ENCODE measurements around the gene IDH3A.
A peak's percentile ranks its signal among the peaks of the same experiment; 100 is the strongest.

Gene IDH3A

DNA sequence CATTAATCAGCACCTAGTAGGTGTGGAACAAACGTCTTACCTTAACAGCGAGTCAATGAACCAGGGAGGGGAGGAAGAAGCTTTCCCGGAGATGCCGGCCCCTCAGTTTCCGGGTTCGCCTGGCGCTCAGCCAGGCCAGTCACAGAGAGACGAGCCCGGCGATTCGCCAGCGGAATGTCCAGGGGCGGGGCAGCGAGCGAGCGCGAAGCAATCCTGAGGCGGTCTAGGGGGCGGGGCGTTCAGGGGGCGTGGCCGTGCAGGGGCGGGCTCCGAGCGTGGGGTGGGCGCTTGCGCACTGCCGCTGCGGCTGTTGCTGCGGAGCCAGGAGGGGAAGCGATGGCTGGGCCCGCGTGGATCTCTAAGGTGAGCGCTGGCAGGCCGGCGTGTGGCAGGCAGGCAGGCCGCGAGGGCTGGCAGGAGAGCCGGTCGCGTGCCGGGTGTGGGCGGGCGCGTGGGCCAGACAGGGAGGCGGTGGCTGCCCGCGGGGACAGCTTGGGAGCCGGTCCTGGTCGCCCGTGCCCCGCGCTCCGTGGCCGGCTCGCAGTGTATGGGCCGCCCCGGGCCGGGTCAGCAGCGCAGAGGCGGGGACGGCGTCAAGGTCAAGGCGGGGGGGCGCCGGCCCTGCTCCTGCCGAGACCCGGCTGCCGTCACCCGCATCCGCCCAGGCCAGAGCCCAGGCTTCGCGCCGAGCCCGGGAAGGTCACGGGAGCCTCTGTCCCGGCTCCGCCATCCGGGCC is at the start of gene IDH3A:
Gene IDH3A (plus strand): TSS at position 295 of the 737 bp plus-strand sequence. CDS start 42 bp downstream, at position 337.
- Histone ChIP-seq H3K9ac (ENCODE audit: low read depth, low read length) (peak within 1 kb of the TSS; percentile 65), H3K4me3 (ENCODE audit: low read depth, low read length) (peak within 1 kb of the TSS; percentile 72), H3K9me3 (ENCODE audit: control insufficient read depth, insufficient read depth, low read length) (no peaks in the 10 kb centered on the region), H3K36me3 (ENCODE audit: control insufficient read depth, insufficient read depth, low read length) (no peaks in the 10 kb centered on the region), H3K4me1 (ENCODE audit: control insufficient read depth, insufficient read depth, low read length) (peaks cover 11% of the 10 kb centered on the region), H3K27me3 (ENCODE audit: control insufficient read depth, insufficient read depth, low read length) (no peaks in the 10 kb centered on the region)

DNA sequence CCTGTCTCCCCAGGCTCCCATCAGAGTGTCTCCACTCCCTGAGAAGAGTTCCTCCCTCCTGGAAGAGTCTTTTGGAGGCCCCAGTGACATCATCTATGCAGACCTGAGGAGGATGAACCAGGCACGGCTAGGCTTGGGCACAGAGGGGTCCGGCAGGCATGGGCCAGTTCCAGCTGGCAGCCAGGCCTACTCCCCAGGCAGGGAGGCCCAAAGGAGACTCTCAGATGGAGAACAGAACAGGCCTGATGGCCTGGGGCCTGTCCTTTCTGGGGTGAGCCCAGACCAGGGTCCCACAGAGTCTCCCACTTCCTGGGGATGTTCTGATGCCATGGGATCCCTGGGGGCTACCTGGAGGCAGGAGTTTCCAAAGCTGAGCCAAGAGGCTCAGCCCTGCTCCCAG is 48.3 kb upstream of the IDH3A start:
- Histone ChIP-seq H3K9ac (ENCODE audit: low read depth, low read length) (no peak overlapping the region), H3K4me3 (ENCODE audit: low read depth, low read length) (no peak overlapping the region), H3K9me3 (ENCODE audit: control insufficient read depth, insufficient read depth, low read length) (no peaks in the 10 kb centered on the region), H3K36me3 (ENCODE audit: control insufficient read depth, insufficient read depth, low read length) (peaks cover 10% of the 10 kb centered on the region), H3K27me3 (ENCODE audit: control insufficient read depth, insufficient read depth, low read length) (no peaks in the 10 kb centered on the region), H3K4me1 (ENCODE audit: control insufficient read depth, insufficient read depth, low read length) (no peaks in the 10 kb centered on the region)

DNA sequence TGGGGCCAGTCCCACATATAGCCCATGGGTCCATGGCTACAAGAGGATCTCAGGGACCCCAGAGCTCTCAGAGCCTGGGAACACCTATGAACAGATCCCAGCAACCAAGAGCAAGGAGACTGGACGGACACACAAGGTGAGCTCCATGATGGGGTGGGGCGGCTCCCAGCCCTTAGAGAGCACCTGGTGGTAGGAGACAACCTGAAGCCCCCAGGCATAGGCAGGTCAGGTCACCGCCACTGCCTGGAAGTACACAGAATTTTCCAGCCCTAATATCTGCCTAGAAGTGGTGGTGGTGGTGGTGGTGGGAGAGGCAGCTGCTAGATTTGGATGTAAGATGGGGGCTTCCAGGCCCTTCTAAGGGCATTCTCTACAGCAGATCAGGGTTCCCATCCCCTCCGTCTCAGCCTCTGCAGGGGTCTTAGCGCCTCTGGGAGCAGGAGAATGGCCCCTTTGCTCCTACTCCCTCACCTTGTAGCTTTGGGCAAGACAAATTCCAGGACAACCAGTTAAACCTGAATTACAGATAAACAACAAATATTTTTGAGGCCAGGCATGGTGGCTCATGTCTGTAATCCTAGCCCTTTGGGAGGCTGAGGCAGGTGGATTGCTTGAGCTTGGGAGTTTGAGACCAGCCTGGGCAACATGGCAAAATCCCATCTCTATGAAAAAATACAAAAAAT is 47.6 kb upstream of the IDH3A start:
- H3K9ac ChIP-seq (ENCODE audit: low read depth, low read length), result no peak overlapping the region
- H3K9me3 ChIP-seq (ENCODE audit: control insufficient read depth, insufficient read depth, low read length), result no peaks in the 10 kb centered on the region
- H3K36me3 ChIP-seq (ENCODE audit: control insufficient read depth, insufficient read depth, low read length), result peaks cover 10% of the 10 kb centered on the region
- H3K4me3 ChIP-seq (ENCODE audit: low read depth, low read length), result no peak overlapping the region
- H3K27me3 ChIP-seq (ENCODE audit: control insufficient read depth, insufficient read depth, low read length), result no peaks in the 10 kb centered on the region
- no peaks in the 10 kb centered on the region for H3K4me1 ChIP-seq (ENCODE audit: control insufficient read depth, insufficient read depth, low read length)

DNA sequence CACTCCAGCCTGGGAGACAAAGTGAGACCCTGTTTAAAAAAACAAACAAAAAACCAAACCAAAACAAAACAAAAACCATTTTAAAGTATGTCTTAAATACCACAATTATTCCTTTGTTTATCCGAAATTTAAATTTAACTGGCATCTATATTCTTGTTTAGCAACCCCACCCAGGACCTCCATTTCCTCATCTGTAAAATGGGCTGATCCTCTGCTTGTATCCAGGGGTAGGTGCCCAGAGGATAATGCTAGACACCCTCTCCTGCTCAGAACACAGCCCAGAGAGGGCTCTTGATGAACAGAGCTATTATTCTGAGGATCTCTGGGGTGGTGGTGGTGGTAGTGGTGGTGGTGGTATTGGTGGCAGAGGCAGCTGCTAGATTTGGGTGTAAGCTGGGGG is 47.0 kb upstream of the IDH3A start:
- peaks cover 11% of the 10 kb centered on the region for H3K36me3 ChIP-seq (ENCODE audit: control insufficient read depth, insufficient read depth, low read length)
- no peak overlapping the region for H3K4me3 ChIP-seq (ENCODE audit: low read depth, low read length)
- no peaks in the 10 kb centered on the region for H3K9me3 ChIP-seq (ENCODE audit: control insufficient read depth, insufficient read depth, low read length)
- H3K27me3 ChIP-seq (ENCODE audit: control insufficient read depth, insufficient read depth, low read length), result no peaks in the 10 kb centered on the region
- H3K4me1 ChIP-seq (ENCODE audit: control insufficient read depth, insufficient read depth, low read length), result no peaks in the 10 kb centered on the region
- no peak overlapping the region for H3K9ac ChIP-seq (ENCODE audit: low read depth, low read length)

DNA sequence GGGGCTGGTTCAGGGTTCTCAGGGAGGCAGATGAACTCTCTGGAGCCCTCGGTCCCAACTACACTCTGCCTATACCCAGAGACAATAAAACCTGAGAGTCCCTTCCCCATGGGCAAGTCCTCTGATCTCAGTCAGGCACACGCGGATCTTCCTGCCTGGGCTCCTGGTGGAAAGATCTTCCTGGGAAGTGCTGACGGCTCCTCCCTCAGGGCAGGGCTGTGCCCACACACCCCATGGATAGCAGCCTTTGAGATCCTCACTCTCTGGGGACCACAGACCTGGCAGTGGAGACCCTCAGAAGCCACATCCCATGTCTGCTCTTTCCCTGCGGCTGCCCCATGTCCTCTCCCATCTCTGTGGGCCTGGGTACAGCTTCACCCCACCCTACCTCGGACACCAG is 46.4 kb upstream of the IDH3A start:
- no peaks in the 10 kb centered on the region for H3K27me3 ChIP-seq (ENCODE audit: control insufficient read depth, insufficient read depth, low read length)
- H3K4me3 ChIP-seq (ENCODE audit: low read depth, low read length), result no peak overlapping the region
- H3K9ac ChIP-seq (ENCODE audit: low read depth, low read length), result no peak overlapping the region
- H3K36me3 ChIP-seq (ENCODE audit: control insufficient read depth, insufficient read depth, low read length), result peaks cover 14% of the 10 kb centered on the region
- H3K4me1 ChIP-seq (ENCODE audit: control insufficient read depth, insufficient read depth, low read length), result no peaks in the 10 kb centered on the region
- no peaks in the 10 kb centered on the region for H3K9me3 ChIP-seq (ENCODE audit: control insufficient read depth, insufficient read depth, low read length)

DNA sequence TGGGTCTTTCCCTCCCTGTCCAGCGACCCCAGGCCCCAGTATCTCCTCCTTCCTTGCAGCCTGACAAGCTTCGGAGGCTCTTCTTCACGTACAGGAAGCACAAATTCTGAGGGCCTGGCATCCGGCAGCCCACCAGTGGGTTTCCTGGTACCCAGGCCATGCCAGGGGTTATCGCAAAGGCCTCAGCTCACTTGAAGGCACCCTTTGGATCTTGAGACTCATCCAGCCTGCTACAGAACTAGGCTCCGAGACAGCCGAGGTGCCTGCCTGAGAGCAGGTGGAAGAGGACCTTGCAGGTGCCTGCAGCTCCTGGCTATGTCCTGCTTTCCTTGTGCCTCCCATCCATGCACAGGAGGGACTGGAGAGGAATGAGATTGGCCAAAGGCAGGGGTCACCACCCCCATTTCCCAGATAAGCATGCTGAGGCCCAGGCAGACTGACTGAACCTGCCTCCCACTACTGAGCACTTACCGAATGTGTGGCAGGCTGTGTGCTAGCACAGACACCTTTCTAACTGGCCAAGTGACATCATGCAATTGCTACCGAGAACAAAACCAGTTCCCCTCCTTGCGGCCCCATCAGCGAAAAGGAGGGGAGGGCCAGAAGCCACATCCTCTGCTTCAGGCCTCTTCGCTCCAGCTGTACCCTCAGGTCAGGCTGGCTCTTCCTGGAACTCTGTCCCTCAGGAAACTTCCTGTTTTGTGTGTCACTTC is 45.6 kb upstream of the IDH3A start:
- H3K9me3 ChIP-seq (ENCODE audit: control insufficient read depth, insufficient read depth, low read length), result no peaks in the 10 kb centered on the region
- peaks cover 14% of the 10 kb centered on the region for H3K36me3 ChIP-seq (ENCODE audit: control insufficient read depth, insufficient read depth, low read length)
- H3K27me3 ChIP-seq (ENCODE audit: control insufficient read depth, insufficient read depth, low read length), result no peaks in the 10 kb centered on the region
- H3K9ac ChIP-seq (ENCODE audit: low read depth, low read length), result no peak overlapping the region
- H3K4me3 ChIP-seq (ENCODE audit: low read depth, low read length), result no peak overlapping the region
- H3K4me1 ChIP-seq (ENCODE audit: control insufficient read depth, insufficient read depth, low read length), result no peaks in the 10 kb centered on the region

DNA sequence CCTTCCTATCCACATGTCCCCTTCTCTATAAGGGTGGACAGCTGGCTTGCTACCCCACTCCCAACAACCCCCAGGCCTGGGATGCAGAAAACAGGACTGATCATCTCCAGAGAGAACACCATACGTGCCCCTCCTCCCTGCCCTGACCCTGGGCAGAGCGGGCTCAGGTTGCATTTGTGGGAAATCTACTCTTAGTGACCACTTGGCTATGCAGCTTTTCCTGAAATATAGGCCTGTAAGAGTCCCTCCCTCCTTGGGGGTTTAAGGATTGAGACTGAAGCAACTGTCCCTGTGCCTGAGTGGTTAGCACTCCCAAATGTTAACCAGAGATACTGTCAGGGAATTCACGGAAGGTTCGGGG is 45.1 kb upstream of the IDH3A start:
- Histone ChIP-seq H3K4me1 (ENCODE audit: control insufficient read depth, insufficient read depth, low read length) (no peaks in the 10 kb centered on the region), H3K9me3 (ENCODE audit: control insufficient read depth, insufficient read depth, low read length) (no peaks in the 10 kb centered on the region), H3K4me3 (ENCODE audit: low read depth, low read length) (no peak overlapping the region), H3K27me3 (ENCODE audit: control insufficient read depth, insufficient read depth, low read length) (no peaks in the 10 kb centered on the region), H3K36me3 (ENCODE audit: control insufficient read depth, insufficient read depth, low read length) (peaks cover 14% of the 10 kb centered on the region), H3K9ac (ENCODE audit: low read depth, low read length) (no peak overlapping the region)

DNA sequence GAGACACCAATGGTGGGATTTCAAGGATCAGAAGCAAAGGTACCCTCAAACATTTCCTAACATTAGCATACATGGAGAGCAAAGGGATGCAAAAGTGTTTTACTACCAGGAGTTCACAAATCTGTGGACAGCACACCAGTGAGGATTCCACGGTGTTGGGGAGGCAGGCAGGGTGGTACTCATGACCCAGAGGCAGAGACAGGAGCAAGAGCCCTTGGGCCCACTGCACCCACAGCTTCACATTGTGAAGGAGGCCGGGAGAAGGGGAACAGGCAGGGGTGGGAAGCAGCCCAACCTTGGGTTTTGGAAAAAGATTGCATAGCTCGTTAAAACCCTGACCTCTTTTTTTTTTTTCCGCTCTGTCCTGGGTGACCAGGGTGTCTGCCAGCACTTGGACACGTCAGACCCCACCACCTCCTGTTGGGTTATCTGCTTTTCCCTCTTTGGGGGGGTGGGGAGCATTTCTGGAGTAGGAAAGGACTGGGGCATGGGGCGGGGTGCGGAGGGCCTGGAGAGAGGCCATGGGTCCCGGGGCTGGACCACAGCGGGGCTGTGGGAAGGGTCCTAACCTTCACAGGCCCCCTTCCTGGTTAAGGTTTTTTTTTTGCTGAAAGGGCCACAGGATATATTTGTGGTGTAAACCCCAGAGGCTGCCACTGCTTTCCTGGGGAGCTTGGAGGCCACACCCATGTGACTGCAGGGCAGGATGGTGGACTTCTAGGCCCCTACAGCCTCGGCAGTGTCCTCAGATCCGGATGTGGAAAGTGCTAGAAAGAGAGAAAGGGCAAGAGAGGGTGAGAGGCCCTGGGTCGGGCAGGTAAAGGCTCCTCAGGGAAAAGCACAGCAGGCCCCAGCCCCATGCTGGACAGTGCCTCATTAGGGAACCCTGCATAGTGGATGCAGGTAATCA is 44.3 kb upstream of the IDH3A start:
- H3K9ac ChIP-seq (ENCODE audit: low read depth, low read length), result no peak overlapping the region
- H3K4me3 ChIP-seq (ENCODE audit: low read depth, low read length), result no peak overlapping the region
- H3K36me3 ChIP-seq (ENCODE audit: control insufficient read depth, insufficient read depth, low read length), result peaks cover 14% of the 10 kb centered on the region
- no peaks in the 10 kb centered on the region for H3K9me3 ChIP-seq (ENCODE audit: control insufficient read depth, insufficient read depth, low read length)
- no peaks in the 10 kb centered on the region for H3K4me1 ChIP-seq (ENCODE audit: control insufficient read depth, insufficient read depth, low read length)
- H3K27me3 ChIP-seq (ENCODE audit: control insufficient read depth, insufficient read depth, low read length), result no peaks in the 10 kb centered on the region

DNA sequence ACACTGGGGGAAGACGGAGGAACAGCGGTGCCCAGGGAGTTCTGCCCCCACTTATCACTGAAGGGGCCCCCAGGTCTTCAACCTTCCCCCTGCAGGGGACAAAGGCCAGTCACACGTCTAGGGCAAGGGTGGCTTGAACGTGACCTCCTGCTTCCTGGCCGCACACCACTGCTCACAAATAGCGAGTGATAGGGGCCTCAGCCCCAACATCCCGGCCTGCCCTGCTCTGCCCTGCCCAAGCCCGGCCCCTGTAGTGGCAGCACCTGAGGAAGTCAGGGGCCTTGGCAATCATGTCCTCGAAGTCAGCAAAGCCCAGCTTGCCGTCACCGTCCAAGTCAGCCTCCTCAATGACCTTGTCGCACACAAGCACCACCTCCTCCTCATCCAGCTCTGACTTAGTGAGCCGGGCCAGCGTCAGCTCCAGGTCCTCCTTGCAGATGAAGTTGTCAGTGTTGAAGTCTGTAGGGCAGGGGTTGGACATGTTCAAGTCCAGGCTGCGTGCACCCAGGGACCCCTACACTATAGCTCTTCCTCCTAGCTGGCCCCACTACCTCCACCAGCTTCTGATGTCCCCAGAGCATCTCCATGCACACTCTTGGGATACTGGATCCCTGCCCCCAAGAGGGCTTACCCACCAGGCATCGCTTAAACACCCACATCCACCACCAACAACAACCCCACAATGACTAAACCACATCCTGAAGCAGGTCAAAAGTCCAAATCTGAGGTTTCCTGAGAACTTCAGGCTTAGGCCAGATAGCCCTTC is 43.5 kb upstream of the IDH3A start:
- Histone ChIP-seq H3K36me3 (ENCODE audit: control insufficient read depth, insufficient read depth, low read length) (peaks cover 14% of the 10 kb centered on the region), H3K9ac (ENCODE audit: low read depth, low read length) (no peak overlapping the region), H3K4me3 (ENCODE audit: low read depth, low read length) (no peak overlapping the region), H3K9me3 (ENCODE audit: control insufficient read depth, insufficient read depth, low read length) (no peaks in the 10 kb centered on the region), H3K4me1 (ENCODE audit: control insufficient read depth, insufficient read depth, low read length) (no peaks in the 10 kb centered on the region), H3K27me3 (ENCODE audit: control insufficient read depth, insufficient read depth, low read length) (no peaks in the 10 kb centered on the region)

DNA sequence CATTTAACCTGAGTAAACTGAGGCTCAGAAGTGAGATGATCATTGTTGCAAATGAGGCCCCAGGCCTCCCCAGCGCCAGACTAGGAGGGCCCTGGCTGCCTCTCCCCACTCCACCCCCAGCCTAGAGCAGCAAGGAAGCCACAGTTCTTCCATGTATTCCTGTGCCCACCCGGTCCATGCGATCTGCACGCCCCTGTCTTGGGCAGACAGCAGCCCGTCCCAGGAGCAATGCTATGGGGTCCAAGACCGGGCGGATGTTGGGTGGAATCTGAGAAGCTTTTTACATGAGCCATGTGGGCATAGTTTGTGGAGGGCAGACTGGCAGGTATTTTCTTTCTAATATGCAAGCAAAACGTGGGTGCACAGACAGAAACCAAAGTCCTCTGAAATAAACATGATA is 41.7 kb upstream of the IDH3A start:
- peaks cover 14% of the 10 kb centered on the region for H3K36me3 ChIP-seq (ENCODE audit: control insufficient read depth, insufficient read depth, low read length)
- no peaks in the 10 kb centered on the region for H3K27me3 ChIP-seq (ENCODE audit: control insufficient read depth, insufficient read depth, low read length)

More for the DNA sequence above, 41.7 kb upstream of the IDH3A start:
- no peak overlapping the region for H3K4me3 ChIP-seq (ENCODE audit: low read depth, low read length)
- H3K9me3 ChIP-seq (ENCODE audit: control insufficient read depth, insufficient read depth, low read length), result no peaks in the 10 kb centered on the region
- no peaks in the 10 kb centered on the region for H3K4me1 ChIP-seq (ENCODE audit: control insufficient read depth, insufficient read depth, low read length)
- no peak overlapping the region for H3K9ac ChIP-seq (ENCODE audit: low read depth, low read length)

Data from iPS-15b (cell line).